ENCODE measurements around the gene BDNF. TPM values are rescaled to one million over a fixed set of nuclear protein-coding genes. Genes with fewer than 3 reads are reported as not detected.

BDNF gene
- total and polyA plus RNA-seq, 2 donors (not counting 3 experiments of a cell fraction or from before 2014, with no cell fraction given) = 3.1 to 3.6 TPM

DNA sequence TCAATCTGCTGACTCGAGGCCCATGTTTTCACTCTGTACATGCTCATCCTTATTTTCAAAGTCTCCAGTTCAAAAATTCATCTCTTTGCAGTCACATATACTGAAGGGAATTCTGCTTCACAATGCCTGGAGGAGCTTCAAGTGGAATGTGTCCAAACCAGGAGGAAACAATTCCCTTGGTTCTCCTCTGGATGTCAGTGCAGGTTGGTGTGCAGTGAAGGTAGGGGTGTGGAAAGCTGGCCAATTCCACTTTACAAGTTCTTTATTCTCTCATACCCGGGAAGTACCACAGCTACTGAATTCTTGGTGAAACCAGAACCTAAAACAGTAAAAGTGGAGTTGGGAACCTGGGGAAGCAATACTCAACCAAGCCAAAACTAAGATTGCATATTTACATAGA, 57.3 kb downstream of the BDNF start:
- ChIA-PET POLR2A (no interaction called here), CTCF (interaction anchor here (1.4 kb wide), 1 partner anchor 10 kb away, joined by 4 read pairs; no protein-coding TSS in a partner anchor)
- TF ChIP-seq JUN (IDR thresholded peaks at IDR 0.05; ENCODE audit: borderline replicate concordance, insufficient read depth, insufficient read length, low read depth) = no peak
- no peak for FAIRE-seq
- DNase-seq (ENCODE audit: low read depth, low spot score) = no peak
- no peak overlapping the region for H3K4me3 ChIP-seq (replicated peaks in 1 of 3; ENCODE audit: insufficient read depth in 1 of 3, low read depth in 1 of 3, low read length in 3 of 3)
- dilution Hi-C loops (cut with MboI; ENCODE audit: extremely low pct_ligation_motif_present, low sequenced_read_pairs) (no loop called here), intact Hi-C loops (cut with micrococcal nuclease) (no loop called here)
- H3K27me3 ChIP-seq (ENCODE audit: control insufficient read depth in 2 of 2, insufficient read depth in 2 of 2, low read length in 2 of 2) = no peaks in the 10 kb centered on the region
- BruUV-seq (replicated peaks) = no TSS peak
- no peaks in the 10 kb centered on the region for H3K36me3 ChIP-seq (ENCODE audit: control insufficient read depth in 2 of 2, extremely low read depth in 1 of 2, insufficient read depth in 2 of 2, low read length in 2 of 2)
- no peak overlapping the region for H2AFZ ChIP-seq (ENCODE audit: low read depth, low read length)
- H4K20me1 ChIP-seq (replicated peaks; ENCODE audit: control insufficient read depth, extremely low read depth, insufficient read depth, low read length) = no peaks in the 10 kb centered on the region
- no peak overlapping the region for H3K27ac ChIP-seq (ENCODE audit: insufficient read depth, low read depth, low read length)
- H3K9me3 ChIP-seq (replicated peaks; ENCODE audit: control insufficient read depth, insufficient read depth, low read length) = no peaks in the 10 kb centered on the region
- H3K9me1 ChIP-seq (replicated peaks; ENCODE audit: control insufficient read depth, extremely low read depth, insufficient read depth, low read length) = no peaks in the 10 kb centered on the region
- H3K9ac ChIP-seq (replicated peaks; ENCODE audit: extremely low read depth, insufficient read depth, low read length) = no peak overlapping the region
- H3K4me1 ChIP-seq (ENCODE audit: control insufficient read depth, extremely low read depth, insufficient read depth, low read length) = no peaks in the 10 kb centered on the region
- no peak overlapping the region for H3K4me2 ChIP-seq (ENCODE audit: insufficient read depth, low read length)
- H3K79me2 ChIP-seq (ENCODE audit: control insufficient read depth, insufficient read depth, low read length) = no peaks in the 10 kb centered on the region

DNA sequence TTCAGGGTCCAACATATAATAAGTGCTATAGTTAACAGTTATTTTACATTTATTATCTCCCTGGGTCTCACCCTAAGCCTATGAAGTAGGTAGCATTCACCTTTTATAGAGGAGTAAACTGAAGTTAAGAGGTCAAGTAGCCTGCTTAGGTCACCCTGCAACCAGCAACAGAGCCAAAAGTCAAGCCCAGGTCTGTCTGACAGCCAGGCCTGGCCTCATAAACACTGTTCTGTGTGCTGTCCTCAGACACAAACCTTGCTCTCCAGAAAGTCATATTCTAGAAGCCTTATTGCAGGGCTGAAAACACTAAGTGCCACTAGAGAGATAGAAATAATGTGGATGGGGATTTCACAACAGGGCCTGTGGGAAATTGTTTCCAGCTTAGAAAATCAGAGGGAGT, 59.3 kb downstream of the BDNF start:
- H3K9ac ChIP-seq (replicated peaks; ENCODE audit: extremely low read depth, insufficient read depth, low read length) = no peak overlapping the region
- TF ChIP-seq JUN (IDR thresholded peaks at IDR 0.05; ENCODE audit: borderline replicate concordance, insufficient read depth, insufficient read length, low read depth) (no peak), FOS (IDR thresholded peaks at IDR 0.05; ENCODE audit: borderline replicate concordance, insufficient read depth, low read length) (no peak), POLR2AphosphoS5 (IDR thresholded peaks at IDR 0.05; ENCODE audit: insufficient read depth, low read depth, low read length) (no peak), CTCF (IDR thresholded peaks at IDR 0.05; ENCODE audit: extremely low read depth in 1 of 2, insufficient read depth in 1 of 2, low read depth in 1 of 2, low read length in 2 of 2) (no peak), GATA2 (IDR thresholded peaks at IDR 0.05; ENCODE audit: insufficient read depth, insufficient read length, low read depth, low read length) (no peak), MYC (IDR thresholded peaks at IDR 0.05; ENCODE audit: low read depth, low read length) (no peak), EZH2 (IDR thresholded peaks at IDR 0.05; ENCODE audit: borderline replicate concordance, low read depth, low read length, severe bottlenecking) (no peak), POLR2A (IDR thresholded peaks at IDR 0.05; ENCODE audit: low read depth, low read length) (no peak)
- TF ChIP-seq, protein P1, sequence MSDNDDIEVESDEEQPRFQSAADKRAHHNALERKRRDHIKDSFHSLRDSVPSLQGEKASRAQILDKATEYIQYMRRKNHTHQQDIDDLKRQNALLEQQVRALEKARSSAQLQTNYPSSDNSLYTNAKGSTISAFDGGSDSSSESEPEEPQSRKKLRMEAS (IDR thresholded peaks at IDR 0.05; ENCODE audit: insufficient read depth, insufficient read length) = no peak
- no peaks in the 10 kb centered on the region for H3K4me1 ChIP-seq (ENCODE audit: control insufficient read depth, extremely low read depth, insufficient read depth, low read length)
- DNase-seq (ENCODE audit: low read depth, low spot score) (no peak), FAIRE-seq (no peak)
- no peaks in the 10 kb centered on the region for H3K36me3 ChIP-seq (ENCODE audit: control insufficient read depth in 2 of 2, extremely low read depth in 1 of 2, insufficient read depth in 2 of 2, low read length in 2 of 2)
- no peak overlapping the region for H3K27ac ChIP-seq (ENCODE audit: insufficient read depth, low read depth, low read length)
- no TSS peak for BruUV-seq (replicated peaks)
- intact Hi-C loops (cut with micrococcal nuclease) = no loop called here
- H3K79me2 ChIP-seq (ENCODE audit: control insufficient read depth, insufficient read depth, low read length) = no peaks in the 10 kb centered on the region
- H3K4me3 ChIP-seq (replicated peaks in 1 of 3; ENCODE audit: insufficient read depth in 1 of 3, low read depth in 1 of 3, low read length in 3 of 3) = no peak overlapping the region
- no peaks in the 10 kb centered on the region for H3K27me3 ChIP-seq (ENCODE audit: control insufficient read depth in 2 of 2, insufficient read depth in 2 of 2, low read length in 2 of 2)
- H3K4me2 ChIP-seq (ENCODE audit: insufficient read depth, low read length) = no peak overlapping the region
- H2AFZ ChIP-seq (ENCODE audit: low read depth, low read length) = no peak overlapping the region
- H3K9me1 ChIP-seq (replicated peaks; ENCODE audit: control insufficient read depth, extremely low read depth, insufficient read depth, low read length) = no peaks in the 10 kb centered on the region
- H3K9me3 ChIP-seq (replicated peaks; ENCODE audit: control insufficient read depth, insufficient read depth, low read length) = no peaks in the 10 kb centered on the region
- ChIA-PET POLR2A (no interaction called here), CTCF (no interaction called here)
- dilution Hi-C loops (cut with MboI; ENCODE audit: extremely low pct_ligation_motif_present, low sequenced_read_pairs) = no loop called here
- H4K20me1 ChIP-seq (replicated peaks; ENCODE audit: control insufficient read depth, extremely low read depth, insufficient read depth, low read length) = no peaks in the 10 kb centered on the region

Data from endothelial cell of umbilical vein (primary cell).